ENCODE results near the gene AAR2. TPM values are rescaled to one million over a fixed set of nuclear protein-coding genes. Genes with fewer than 3 reads are reported as not detected.
A peak's percentile ranks its signal among the peaks of the same experiment; 100 is the strongest.

AAR2 gene
- total RNA-seq, 1 donor from 2014 or later, result 23.8 TPM

GRCh38 chr20:36200451-36200850 is 35.8 kb upstream of the AAR2 start:
- TF ChIP-seq POLR2A (IDR thresholded peaks at IDR 0.05), result no peak
- no peak for TF ChIP-seq POLR2AphosphoS5 (IDR thresholded peaks at IDR 0.05; ENCODE audit: insufficient read depth in 1 of 2, low read depth in 1 of 2)
- TF ChIP-seq, protein P1, sequence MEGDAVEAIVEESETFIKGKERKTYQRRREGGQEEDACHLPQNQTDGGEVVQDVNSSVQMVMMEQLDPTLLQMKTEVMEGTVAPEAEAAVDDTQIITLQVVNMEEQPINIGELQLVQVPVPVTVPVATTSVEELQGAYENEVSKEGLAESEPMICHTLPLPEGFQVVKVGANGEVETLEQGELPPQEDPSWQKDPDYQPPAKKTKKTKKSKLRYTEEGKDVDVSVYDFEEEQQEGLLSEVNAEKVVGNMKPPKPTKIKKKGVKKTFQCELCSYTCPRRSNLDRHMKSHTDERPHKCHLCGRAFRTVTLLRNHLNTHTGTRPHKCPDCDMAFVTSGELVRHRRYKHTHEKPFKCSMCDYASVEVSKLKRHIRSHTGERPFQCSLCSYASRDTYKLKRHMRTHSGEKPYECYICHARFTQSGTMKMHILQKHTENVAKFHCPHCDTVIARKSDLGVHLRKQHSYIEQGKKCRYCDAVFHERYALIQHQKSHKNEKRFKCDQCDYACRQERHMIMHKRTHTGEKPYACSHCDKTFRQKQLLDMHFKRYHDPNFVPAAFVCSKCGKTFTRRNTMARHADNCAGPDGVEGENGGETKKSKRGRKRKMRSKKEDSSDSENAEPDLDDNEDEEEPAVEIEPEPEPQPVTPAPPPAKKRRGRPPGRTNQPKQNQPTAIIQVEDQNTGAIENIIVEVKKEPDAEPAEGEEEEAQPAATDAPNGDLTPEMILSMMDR (IDR thresholded peaks at IDR 0.05), result no peak
- no peaks in the 10 kb centered on the region for H3K9me3 ChIP-seq
- H3K36me3 ChIP-seq, result peaks cover 0 to 18% of the 10 kb centered on the region in 2 donors
- H3K4me3 ChIP-seq, result no peak overlapping the region
- intact Hi-C loops (cut with DNase I), result no loop called here
- H3K27ac ChIP-seq, result no peak overlapping the region
- no peaks in the 10 kb centered on the region for H3K27me3 ChIP-seq
- no peaks in the 10 kb centered on the region for H3K4me1 ChIP-seq
- no peak for DNase-seq (ENCODE audit: extremely low spot score in 2 of 2)

DNA sequence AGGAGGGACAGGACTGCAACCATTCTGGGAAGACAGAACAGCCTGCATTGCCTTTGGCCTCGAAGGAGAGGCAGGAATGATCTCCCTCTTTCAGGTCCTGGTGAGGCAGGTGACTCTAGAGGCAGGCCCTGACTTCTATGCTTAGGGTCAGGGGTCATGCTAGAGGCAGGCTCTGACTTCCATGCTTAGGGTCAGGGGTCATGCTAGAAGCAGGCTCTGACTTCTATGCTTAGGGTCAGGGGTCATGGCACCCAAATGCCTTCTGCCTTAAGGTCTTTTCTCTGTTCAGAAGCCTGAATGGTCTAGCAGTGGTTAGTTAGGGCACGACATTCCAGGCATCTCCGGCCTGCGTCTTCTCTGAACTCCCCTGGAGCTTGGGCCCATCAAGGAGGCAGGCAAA is 35.1 kb upstream of the AAR2 start:
- Histone ChIP-seq H3K27me3 (no peaks in the 10 kb centered on the region), H3K4me3 (no peak overlapping the region), H3K36me3 (peaks cover 0 to 23% of the 10 kb centered on the region in 2 donors), H3K9me3 (no peaks in the 10 kb centered on the region), H3K27ac (no peak overlapping the region), H3K4me1 (no peaks in the 10 kb centered on the region)
- intact Hi-C loops (cut with DNase I), result no loop called here
- TF ChIP-seq POLR2A (IDR thresholded peaks at IDR 0.05) (no peak), POLR2AphosphoS5 (IDR thresholded peaks at IDR 0.05; ENCODE audit: insufficient read depth in 1 of 2, low read depth in 1 of 2) (no peak)
- TF ChIP-seq, protein P1 (IDR thresholded peaks at IDR 0.05), result no peak
- no peak for DNase-seq (ENCODE audit: extremely low spot score in 2 of 2)

DNA sequence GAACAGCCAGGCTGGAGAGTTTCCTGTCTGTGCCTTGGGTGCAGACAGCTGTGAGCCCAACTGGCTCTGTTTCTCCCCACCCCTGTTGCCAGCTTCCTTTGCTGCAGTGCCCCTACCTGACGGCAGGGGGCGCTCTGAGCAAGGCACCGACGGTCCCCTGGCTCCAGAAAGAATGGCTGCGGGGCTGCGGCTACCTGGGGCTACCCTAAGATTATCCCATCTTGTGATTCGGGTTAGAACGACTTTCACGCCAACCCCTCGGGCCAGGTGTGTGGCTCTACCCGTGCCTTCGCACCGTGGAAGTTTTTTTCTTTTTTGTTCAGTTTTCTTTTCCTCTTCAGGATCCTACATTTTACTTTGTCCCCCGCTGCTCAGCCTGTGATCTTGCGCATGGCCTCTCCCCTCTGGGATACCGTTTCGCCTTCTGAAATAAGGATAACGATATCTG is 33.4 kb upstream of the AAR2 start:
- TF ChIP-seq POLR2AphosphoS5 (IDR thresholded peaks at IDR 0.05; ENCODE audit: insufficient read depth in 1 of 2, low read depth in 1 of 2) (peak in 1 of 2 donors; percentile 10), POLR2A (IDR thresholded peaks at IDR 0.05) (no peak)
- TF ChIP-seq, protein P1 (IDR thresholded peaks at IDR 0.05), result peak; percentile 88 to 94 (median 89)
- H3K36me3 ChIP-seq, result peaks cover 0 to 31% of the 10 kb centered on the region in 2 donors
- intact Hi-C loops (cut with DNase I), result loop anchor here (2.0 kb wide), 1 partner anchor 234 kb away; no protein-coding TSS in a partner anchor

GRCh38 chr20:36203861-36204260 is 32.4 kb upstream of the AAR2 start:
- DNase-seq (ENCODE audit: extremely low spot score in 2 of 2), result no peak
- no peak overlapping the region for H3K27ac ChIP-seq
- TF ChIP-seq POLR2AphosphoS5 (IDR thresholded peaks at IDR 0.05; ENCODE audit: insufficient read depth in 1 of 2, low read depth in 1 of 2), result no peak
- TF ChIP-seq POLR2A (IDR thresholded peaks at IDR 0.05), result no peak
- TF ChIP-seq, protein P1 (IDR thresholded peaks at IDR 0.05), result no peak
- no peak overlapping the region for H3K4me3 ChIP-seq
- peaks cover 0 to 28% of the 10 kb centered on the region in 2 donors for H3K36me3 ChIP-seq
- H3K4me1 ChIP-seq, result no peaks in the 10 kb centered on the region
- no peaks in the 10 kb centered on the region for H3K9me3 ChIP-seq
- intact Hi-C loops (cut with DNase I), result loop anchor here (2.0 kb wide), 1 partner anchor 233 kb away; no protein-coding TSS in a partner anchor
- H3K27me3 ChIP-seq, result no peaks in the 10 kb centered on the region

More for the DNA sequence above, 33.4 kb upstream of the AAR2 start:
- no peaks in the 10 kb centered on the region for H3K4me1 ChIP-seq
- no peak overlapping the region for H3K4me3 ChIP-seq
- H3K9me3 ChIP-seq, result no peaks in the 10 kb centered on the region
- no peak overlapping the region for H3K27ac ChIP-seq
- no peaks in the 10 kb centered on the region for H3K27me3 ChIP-seq
- no peak for DNase-seq (ENCODE audit: extremely low spot score in 2 of 2)

DNA sequence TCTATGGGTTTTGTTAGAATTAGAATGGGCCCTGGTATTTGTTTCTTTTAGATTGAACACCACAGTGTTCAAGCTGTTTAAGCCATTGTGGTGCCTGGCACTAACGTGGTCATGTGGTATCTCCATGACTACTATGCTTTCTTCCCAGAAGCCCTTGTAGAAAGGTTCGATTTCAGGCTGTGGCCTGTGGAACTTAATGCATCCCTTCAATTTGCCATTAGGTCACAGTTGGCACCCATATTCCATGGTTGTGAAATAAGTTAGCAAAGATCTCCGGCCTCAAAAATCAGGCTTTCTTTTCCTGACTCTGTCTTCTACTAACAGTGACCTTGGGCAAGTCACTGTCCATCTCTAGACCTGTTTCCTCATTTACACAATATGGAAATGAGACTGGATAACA is 31.3 kb upstream of the AAR2 start:
- Histone ChIP-seq H3K4me1 (no peaks in the 10 kb centered on the region), H3K27me3 (no peaks in the 10 kb centered on the region), H3K4me3 (no peak overlapping the region), H3K9me3 (no peaks in the 10 kb centered on the region), H3K36me3 (peaks cover 0 to 33% of the 10 kb centered on the region in 2 donors), H3K27ac (no peak overlapping the region)
- TF ChIP-seq, protein P1 (IDR thresholded peaks at IDR 0.05), result no peak
- no peak for TF ChIP-seq POLR2AphosphoS5 (IDR thresholded peaks at IDR 0.05; ENCODE audit: insufficient read depth in 1 of 2, low read depth in 1 of 2)
- no peak for TF ChIP-seq POLR2A (IDR thresholded peaks at IDR 0.05)
- DNase-seq (ENCODE audit: extremely low spot score in 2 of 2), result no peak
- intact Hi-C loops (cut with DNase I), result no loop called here
